Psoas muscle (tissue), 8 donors: ENCODE data around the gene BANP. TPM values are rescaled to one million over a fixed set of nuclear protein-coding genes. Genes with fewer than 3 reads are reported as not detected.

Source experiments
- ATAC-seq, 4 donors: fragments of 200-7000 bp; cut with Tn5 transposase; one replicate each; pipeline ENCODE4 v1.9.1; 2020; ENCODE audit warnings: moderate library complexity in 3 of 4, mild to moderate bottlenecking in 2 of 4
- DNase-seq, 2 donors: peaks; one replicate each; pipeline ENCODE4 v3.0.0-alpha.2; 2020
- H3K27ac ChIP-seq: fragments of 200-600 bp; one replicate; pipeline ENCODE4 v1.8.0; 2022
- H3K27me3 ChIP-seq, 3 donors: fragments of 200-600 bp in 1 of 3; one replicate each; pipeline versions ENCODE4 v1.6.1 to v1.8.0; 2013 to 2022; ENCODE audit warnings: low read length in 2 of 3, mild to moderate bottlenecking in 2 of 3, moderate library complexity in 1 of 3; ENCODE audit not compliant: insufficient read depth in 3 of 3
- H3K36me3 ChIP-seq, 2 donors: fragments of 200-600 bp in 1 of 2; one replicate each; pipeline versions ENCODE4 v1.6.1 to v1.8.0; 2013 to 2022; ENCODE audit warnings: low read depth in 1 of 2, mild to moderate bottlenecking in 1 of 2, moderate library complexity in 1 of 2; ENCODE audit not compliant: insufficient read depth in 1 of 2
- H3K4me1 ChIP-seq: fragments of 200-600 bp; one replicate; pipeline ENCODE4 v1.8.0; 2022
- H3K4me3 ChIP-seq: fragments of 200-600 bp; one replicate; pipeline ENCODE4 v1.8.0; 2022; ENCODE audit warnings: mild to moderate bottlenecking
- H3K9me3 ChIP-seq: fragments of 200-600 bp; one replicate; pipeline ENCODE4 v1.8.0; 2022
- WGBS, 3 donors: extraction: QIAGEN DNeasy Blood & Tissue Kit; methylation state at CpG; one replicate each; pipeline versions ENCODE4 v1.1.6 to v1.1.7; 2013; 5-methylcytosine and 5-hydroxymethylcytosine counted together
- intact Hi-C, 2 donors: fragments of 100-400 bp; cut with DNase I; formaldehyde crosslinking; loops; one replicate each; pipeline versions ENCODE4 v1.11.0 to v1.14.2; 2022
- polyA plus RNA-seq, 3 donors: library from polyadenylated mRNA; stranded (reverse); fragments of 200-250 nt; gene quantifications; one replicate each; pipeline ENCODE4 v1.2.3, GENCODE V29; 2013
- total RNA-seq, 4 donors: library from RNA; stranded (reverse); fragmentation: NEBNext Ultra II Directional in 2 of 4; extraction: Animal tissue kit (Norgen Biotek cat#: 25700) in 2 of 4; gene quantifications; one replicate each; pipeline versions ENCODE4 v1.2.1 to v1.2.4, GENCODE V29; 2021 to 2023
- TF ChIP-seq, protein P1 (sequence below): fragments of 200-600 bp; IDR thresholded peaks from one replicate; pipeline ENCODE4 v1.8.0; 2022; ENCODE audit warnings: antibody characterized with exemption
- donor health status: healthy with polysubstance abuse.
- donor health status: DM: no; HTN: no; CAD: no; lungs with moderate emphysema.
- donor health status: Bipolar disorder and iron deficiency.
- donor health status: healthy.
- donor health status: DM: yes; HTN: yes; CAD: no.
- donor health status: DM: no; HTN: no; CAD: no.
- donor health status: DM: no; HTN: no; CAD: no.
- donor health status: DM: yes; HTN: yes; CAD: no.

BANP gene
- total and polyA plus RNA-seq, 7 donors, result 7.7 to 15.3 (median 14.2) TPM

DNA sequence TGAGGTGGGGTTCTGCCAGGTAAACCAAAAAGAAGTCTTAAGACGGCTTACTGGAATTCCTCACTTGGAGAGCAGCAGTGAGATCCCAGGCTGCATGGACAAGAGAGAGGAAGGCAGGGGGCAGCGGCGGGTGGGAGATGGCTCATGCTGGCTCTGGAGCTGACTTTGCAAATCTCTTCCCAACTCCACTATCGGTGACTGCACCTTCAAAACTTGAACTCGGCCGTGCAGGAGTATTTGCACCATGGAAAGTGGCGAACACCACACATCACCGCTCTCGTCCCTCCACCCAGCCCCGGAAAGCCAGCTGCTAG is 31.6 kb upstream of the BANP start:
- no peaks in the 10 kb centered on the region for H3K36me3 ChIP-seq
- H3K4me3 ChIP-seq, result no peak overlapping the region
- no peak for DNase-seq
- H3K27ac ChIP-seq, result no peak overlapping the region
- H3K27me3 ChIP-seq, result no peaks in the 10 kb centered on the region
- no peaks in the 10 kb centered on the region for H3K9me3 ChIP-seq
- intact Hi-C loops, result no loop called here
- peaks cover 4% of the 10 kb centered on the region for H3K4me1 ChIP-seq
- WGBS, 3 donors, result 90 to 94% (median 90%) methylated on average over 10 of the region's 10 CpGs
- no peak for ATAC-seq
- TF ChIP-seq, protein P1, sequence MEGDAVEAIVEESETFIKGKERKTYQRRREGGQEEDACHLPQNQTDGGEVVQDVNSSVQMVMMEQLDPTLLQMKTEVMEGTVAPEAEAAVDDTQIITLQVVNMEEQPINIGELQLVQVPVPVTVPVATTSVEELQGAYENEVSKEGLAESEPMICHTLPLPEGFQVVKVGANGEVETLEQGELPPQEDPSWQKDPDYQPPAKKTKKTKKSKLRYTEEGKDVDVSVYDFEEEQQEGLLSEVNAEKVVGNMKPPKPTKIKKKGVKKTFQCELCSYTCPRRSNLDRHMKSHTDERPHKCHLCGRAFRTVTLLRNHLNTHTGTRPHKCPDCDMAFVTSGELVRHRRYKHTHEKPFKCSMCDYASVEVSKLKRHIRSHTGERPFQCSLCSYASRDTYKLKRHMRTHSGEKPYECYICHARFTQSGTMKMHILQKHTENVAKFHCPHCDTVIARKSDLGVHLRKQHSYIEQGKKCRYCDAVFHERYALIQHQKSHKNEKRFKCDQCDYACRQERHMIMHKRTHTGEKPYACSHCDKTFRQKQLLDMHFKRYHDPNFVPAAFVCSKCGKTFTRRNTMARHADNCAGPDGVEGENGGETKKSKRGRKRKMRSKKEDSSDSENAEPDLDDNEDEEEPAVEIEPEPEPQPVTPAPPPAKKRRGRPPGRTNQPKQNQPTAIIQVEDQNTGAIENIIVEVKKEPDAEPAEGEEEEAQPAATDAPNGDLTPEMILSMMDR, result no peak

DNA sequence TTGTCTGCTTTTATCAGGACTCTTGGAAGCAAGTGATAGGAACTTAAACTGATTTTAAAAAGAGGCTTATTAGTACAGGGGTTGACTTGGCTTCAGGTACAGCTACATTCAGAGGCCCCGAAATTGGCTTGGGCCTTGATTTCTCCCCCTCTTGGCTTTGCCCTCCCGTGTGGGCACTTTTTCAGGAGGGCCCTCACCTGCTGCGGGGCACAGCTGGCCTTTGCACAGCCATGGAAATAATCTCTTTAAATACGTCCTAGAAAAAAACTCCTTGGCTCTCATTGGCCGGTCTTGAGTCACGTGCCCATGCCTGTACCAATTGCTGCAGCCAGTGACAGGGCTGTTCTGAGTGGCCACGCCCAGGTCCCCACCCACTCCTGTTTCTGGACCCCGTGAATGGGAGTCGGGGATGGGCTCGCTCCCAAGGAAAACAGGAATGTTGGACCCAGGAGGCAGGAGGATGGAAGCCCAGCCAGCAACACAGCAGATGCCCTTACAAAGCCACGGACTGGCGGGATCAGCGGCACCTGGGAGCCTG is 29.9 kb upstream of the BANP start:
- peaks cover 4% of the 10 kb centered on the region for H3K4me1 ChIP-seq
- H3K27ac ChIP-seq, result no peak overlapping the region
- intact Hi-C loops, result no loop called here
- TF ChIP-seq, protein P1, result no peak
- no peak for DNase-seq
- no peaks in the 10 kb centered on the region for H3K36me3 ChIP-seq
- no peaks in the 10 kb centered on the region for H3K27me3 ChIP-seq
- peak in 2 of 4 donors; percentile 51 for ATAC-seq
- H3K9me3 ChIP-seq, result no peaks in the 10 kb centered on the region
- WGBS, 3 donors, result 37 to 55% (median 45%) methylated on average over 13 of the region's 13 CpGs
- H3K4me3 ChIP-seq, result no peak overlapping the region

DNA sequence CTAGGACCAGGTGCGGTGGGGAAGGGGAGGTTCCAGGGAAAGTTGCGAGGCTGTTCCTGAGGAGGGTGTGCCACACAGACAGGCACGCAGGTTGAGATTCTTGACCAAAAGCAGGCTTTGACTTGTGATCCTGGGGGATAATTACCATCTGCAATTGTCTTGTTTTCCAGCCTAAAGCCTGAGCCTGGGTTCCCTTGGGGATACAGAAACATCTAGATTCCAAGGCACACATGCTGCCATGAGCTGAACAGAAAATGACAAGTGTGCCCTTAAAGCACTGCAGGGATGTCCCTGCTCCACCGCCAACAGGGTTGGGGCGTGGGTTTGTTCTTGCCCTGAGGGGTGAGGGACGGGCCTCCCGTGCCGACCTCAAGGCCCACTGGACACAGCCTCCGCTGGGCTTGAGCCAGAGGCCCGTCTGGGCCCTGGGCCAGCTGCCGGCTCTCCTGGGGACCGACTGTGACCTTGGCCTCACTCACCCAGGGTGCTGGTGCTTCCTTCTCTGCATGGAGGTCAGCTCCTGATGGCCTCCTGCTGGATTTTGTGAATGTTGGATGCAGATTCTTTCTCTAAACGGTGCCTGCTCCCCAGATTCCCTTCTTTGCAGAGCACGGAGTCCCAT is 28.9 kb upstream of the BANP start:
- TF ChIP-seq, protein P1, result no peak
- WGBS, 3 donors, result 42 to 47% (median 46%) methylated on average over 14 of the region's 14 CpGs
- Histone ChIP-seq H3K4me1 (peaks cover 4% of the 10 kb centered on the region), H3K36me3 (no peaks in the 10 kb centered on the region), H3K27me3 (no peaks in the 10 kb centered on the region), H3K9me3 (no peaks in the 10 kb centered on the region), H3K4me3 (no peak overlapping the region), H3K27ac (no peak overlapping the region)
- intact Hi-C loops, result no loop called here
- peak in 1 of 2 donors; percentile 64 for DNase-seq
- ATAC-seq, result no peak

- 64 to 72% (median 72%) methylated on average over 27 of the region's 27 CpGs for WGBS, 3 donors
- no peak for ATAC-seq
- no peak for DNase-seq
- TF ChIP-seq, protein P1, result no peak
- no peaks in the 10 kb centered on the region for H3K27me3 ChIP-seq
- intact Hi-C loops, result no loop called here
- no peaks in the 10 kb centered on the region for H3K9me3 ChIP-seq
- H3K4me3 ChIP-seq, result no peak overlapping the region
- no peaks in the 10 kb centered on the region for H3K36me3 ChIP-seq
- H3K27ac ChIP-seq, result no peak overlapping the region
- no peaks in the 10 kb centered on the region for H3K4me1 ChIP-seq
These were observed 27.0 kb upstream of the BANP start for GRCh38 chr16:87924041-87924810.
